Right renal pelvis (tissue), 4 donors: ENCODE results near the gene CADPS. TPM values are rescaled to one million over a fixed set of nuclear protein-coding genes. Genes with fewer than 3 reads are reported as not detected.

Source experiments
- DNase-seq, 4 donors: peaks; one replicate each; pipeline ENCODE4 v3.0.0-alpha.2; 2013; ENCODE audit warnings: low read depth in 4 of 4, low spot score in 3 of 4, missing footprints in 1 of 4
- polyA plus RNA-seq, 4 donors: library from polyadenylated mRNA; unstranded; fragments of 120-200 nt; gene quantifications; one replicate each; pipeline ENCODE4 v1.2.1, GENCODE V29; 2013; ENCODE audit not compliant: insufficient read length in 4 of 4

The CADPS gene
- polyA plus RNA-seq, 4 donors: 1.6 to 2.6 (median 1.9) TPM

DNA sequence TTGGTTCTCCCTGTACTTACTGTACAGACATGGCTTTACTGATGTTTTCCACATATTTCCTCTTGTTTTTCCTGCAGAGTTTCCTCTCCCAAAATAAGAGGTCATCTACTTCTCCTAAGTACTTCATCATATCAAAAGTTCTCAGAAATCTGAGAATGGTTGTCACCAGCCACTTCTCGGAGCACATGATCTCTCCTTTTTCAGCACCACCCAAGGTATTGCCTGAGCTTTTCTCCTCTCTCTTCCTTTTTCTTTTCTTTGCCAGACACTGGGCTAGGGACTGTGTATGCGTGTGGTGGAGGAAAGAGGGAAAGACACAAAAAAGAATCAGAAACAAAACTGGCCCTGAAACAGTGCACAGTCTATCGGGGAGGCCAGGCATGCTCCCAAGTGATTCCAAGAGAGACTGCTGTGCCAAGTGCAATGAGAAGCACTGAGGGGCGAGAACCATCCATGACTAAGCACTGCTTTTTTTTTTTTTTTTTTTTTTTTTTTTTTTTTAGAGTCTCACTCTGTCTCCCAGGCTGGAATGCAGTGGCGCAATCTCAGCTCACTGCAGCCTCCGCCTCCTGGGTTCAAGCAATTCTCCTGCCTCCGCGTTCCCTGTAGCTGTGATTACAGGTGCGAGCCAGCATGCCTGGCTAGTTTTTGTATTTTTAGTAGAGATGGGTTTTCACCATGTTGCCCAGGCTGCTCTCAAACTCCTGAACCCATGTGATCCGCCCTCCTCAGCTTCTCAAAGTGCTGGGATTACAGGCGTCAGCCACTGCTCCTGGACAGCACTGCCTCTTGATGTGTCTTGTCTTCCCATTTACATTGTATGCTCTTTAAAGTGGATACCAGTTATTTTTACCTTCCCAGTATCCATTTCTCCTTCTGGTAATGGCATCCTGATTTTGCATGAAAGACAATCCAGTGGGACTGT, 307.9 kb downstream of the CADPS start:
- DNase-seq: no peak

DNA sequence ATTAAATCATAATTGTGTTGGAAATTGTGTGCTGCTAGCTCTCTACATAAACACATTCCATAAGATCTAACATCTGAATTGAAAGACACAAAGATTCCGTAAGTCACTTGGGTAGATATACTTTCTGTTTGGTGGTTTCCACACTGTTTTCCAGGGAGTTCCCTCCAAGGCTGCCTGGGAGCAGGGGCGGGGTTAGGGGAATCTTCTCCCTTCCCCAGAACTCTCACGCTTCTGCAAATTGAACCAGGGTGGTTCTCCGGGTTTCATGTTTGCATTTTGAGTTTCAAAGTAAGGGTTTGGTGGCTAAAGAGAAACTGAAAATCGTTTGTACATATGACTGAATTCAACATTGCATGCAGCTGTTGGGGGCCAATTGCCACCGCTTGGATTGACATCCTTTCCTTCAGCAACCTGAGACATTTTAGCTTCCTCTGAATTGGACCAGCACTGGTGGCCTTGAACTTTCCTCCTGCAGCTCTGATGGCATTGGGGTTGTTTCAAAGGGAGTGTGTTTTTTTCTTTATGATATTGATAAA, 309.1 kb downstream of the CADPS start:
- no peak for DNase-seq

DNA sequence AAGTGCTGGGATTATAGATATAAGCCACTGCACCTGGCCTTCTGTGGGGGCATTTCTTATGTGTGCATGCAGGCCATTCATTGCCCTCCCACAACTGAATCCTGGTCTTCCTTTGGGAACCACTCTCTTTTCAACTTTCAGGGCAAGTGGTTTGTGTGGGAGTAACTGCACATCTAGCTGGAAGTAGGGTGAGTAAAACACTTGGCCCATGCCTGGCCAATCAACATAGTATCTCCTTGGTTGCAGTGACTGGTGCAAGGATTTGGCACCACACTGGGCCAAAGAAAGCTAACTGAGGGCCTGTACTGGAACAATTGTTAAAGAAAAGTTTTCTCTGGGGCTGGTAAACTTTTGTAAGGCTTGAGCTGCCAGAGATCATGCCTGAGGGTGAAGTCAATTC, 312.6 kb downstream of the CADPS start:
- DNase-seq: no peak

DNA sequence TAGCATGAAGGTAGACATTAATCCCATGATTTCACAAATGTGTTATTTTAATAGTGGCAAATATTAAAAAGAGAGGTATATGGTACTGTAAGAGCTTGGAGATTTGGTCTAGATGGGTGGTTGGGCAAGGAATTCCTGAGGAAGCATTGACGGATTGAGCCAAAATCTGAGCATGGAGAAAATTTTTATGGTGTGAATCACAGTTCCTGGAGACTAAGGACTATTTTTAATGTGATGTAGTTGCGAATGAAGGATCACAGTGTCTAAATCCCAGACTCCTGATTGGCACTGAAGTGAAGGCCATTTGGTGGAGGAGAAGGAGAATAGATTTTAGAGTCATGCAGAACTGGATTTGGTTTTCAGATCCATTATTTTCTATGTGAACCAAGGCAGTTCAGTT, 313.2 kb downstream of the CADPS start:
- no peak for DNase-seq

DNA sequence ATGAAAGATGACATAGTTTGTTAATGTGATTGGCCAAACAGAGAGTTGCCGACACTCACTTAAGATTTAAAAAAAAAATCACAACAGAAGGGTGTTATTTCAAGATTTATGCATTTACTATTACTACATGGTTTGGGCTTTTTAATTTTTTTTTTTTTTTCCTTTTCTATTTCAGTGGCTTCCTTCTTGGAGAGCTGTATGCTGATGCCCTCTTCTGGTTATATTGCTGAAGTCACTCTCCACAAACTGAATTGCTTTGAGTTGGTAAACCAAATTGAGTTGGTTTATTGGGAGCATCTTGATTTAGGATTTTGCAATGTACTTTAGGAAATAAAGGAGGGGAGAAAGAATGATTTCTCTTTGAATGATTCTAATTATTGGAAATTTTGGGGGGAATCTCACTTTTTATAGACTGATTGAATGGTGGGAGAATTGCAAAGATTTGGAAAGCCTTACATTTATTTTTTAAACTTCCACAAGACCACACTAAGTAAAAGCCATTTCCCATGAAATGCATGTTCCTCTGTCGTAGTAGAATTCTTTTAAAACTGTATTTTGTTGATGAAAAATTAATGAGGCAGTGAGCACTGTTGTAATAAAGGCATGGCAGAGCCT, 315.3 kb downstream of the CADPS start:
- DNase-seq: peak in 1 of 4 donors; percentile 11

DNA sequence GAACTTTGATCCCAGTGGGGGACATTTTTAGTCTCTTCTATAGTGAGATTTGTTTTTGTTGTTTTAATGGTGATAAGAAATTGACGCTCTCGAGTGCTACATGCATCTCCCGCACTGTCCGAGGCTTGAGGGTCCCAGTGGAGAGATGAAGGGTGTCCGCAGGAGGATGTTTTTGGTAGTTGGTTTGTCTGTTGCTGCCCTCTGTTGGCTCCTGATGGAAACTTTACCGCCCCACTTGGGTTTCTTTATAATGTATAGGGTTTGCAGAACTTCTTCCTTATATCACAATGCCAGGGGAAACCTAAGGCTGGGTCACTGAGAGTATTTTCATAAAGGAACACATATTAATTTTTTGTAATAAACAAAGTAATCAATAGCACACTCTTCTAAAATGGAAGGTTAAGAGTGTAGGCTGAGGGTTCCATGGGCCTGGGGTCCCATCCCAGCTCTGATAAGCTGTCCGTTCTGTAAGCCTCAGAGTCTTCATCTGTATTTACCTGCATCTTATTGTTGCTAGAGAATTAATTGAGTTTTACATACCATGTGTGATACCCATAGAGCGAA, 316.6 kb downstream of the CADPS start:
- DNase-seq: peak in 1 of 4 donors; percentile 11

DNA sequence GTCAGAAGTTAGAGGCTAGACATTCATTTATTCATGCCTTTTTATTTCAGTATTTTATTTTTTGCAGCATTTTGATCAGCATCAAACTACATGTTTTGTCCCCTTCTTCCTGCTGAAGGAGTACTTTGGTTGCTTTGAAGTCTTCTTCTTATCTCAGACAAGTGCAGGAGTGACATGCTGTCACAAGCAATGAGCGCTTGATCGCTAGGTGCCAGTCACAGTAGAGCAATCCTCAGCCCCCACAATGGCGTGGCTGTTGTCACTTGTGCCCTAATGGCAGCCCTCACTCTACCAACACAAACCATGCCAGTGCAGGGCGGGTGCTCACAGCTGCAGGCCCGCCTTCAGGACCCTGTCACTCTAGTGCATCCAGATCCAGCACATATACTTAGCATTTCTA, 317.2 kb downstream of the CADPS start:
- DNase-seq: no peak

DNA sequence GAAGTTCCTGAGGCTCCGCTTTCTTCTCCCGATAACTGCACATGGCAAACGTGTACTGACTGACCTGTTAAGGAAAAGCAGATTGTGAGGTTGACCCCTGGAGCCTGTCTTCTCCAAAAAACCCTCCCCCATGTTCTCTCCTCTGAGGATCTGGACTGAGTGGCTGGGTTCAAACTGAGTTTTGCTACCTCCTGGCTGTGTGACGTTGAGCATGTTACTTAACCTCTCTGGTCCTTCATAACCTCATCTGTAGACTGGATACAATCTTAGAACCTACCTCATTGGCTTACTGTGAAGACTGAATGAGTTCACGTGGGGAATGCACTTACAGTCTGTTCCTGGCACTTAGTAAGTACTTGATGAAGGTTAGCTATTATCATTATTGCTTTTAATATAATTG, 317.8 kb downstream of the CADPS start:
- no peak for DNase-seq

DNA sequence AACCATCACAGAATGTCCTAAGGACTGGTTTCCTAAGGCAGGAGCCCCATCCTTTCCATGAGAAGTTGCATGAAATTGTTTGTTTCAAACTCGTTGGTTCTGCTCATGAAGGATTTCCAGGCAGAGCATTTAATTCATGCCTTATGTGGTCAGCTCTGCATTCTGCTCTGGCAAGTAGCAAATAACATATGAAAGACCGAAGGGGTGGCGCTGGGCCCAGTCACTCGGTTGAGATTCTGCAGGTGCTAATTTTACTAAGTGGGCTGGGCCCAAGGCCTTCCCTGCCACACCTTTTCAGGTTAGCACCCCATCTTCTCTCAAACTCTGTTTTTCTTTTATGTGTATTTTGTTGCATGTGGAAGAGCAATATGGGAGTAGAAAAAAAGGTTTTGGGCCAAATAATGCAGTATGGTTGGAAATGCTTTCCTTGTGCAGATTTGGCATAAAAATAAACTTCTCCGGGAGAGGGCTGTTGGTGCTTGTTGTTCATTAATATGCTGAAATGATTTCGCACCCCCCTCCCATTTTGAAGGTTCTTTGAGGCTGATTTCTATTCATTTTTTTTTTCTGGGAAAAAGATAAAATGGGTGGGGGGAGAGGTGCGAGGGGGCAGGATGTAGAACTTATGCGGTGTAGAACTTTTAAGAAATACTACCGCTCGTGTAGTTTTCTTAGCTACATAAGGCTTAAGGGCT, 318.9 kb downstream of the CADPS start:
- DNase-seq: no peak

DNA sequence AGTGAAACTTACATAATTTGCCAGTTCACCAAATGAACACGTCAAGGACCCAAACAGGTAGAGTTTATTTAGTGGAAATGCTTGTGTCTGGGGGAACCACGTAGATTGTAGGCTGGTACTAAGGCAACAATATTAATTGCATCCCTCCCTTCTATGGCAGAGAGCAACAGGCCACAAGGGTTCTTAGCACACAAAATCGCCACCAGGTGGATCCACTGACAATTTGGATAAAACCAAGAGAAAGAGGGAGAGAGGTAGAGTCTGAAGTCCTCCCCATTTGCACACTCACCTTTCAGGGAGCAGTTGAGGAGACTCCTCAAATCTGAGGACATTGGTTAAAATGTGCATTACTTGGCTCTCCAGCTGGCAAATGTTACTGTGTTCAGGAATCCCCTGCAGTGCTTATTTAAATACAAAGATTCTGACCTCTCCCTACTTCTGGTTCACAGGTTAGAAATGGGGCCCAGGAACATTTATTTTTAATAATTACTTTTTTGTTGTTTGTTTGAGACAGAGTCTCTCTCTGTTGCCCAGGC, 320.9 kb downstream of the CADPS start:
- DNase-seq: no peak

DNA sequence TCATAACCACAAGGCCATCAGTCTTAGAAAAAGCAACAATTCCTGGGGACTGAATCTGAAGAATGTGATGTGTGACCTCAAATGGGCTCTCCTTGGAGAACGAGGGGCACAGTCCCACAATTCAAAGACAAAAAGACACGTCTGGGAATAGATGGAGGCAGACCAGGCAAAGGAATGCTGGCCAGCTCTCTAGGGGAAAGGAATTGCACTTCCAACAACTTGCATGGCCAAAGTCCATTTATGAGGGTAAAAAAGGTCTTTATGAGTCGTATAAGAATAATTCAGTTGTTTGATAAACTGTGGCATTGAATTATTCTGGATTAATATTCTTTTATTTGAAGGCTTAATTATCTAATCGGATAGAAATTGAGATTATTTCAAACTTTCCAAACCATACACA, 321.4 kb downstream of the CADPS start:
- no peak for DNase-seq

DNA sequence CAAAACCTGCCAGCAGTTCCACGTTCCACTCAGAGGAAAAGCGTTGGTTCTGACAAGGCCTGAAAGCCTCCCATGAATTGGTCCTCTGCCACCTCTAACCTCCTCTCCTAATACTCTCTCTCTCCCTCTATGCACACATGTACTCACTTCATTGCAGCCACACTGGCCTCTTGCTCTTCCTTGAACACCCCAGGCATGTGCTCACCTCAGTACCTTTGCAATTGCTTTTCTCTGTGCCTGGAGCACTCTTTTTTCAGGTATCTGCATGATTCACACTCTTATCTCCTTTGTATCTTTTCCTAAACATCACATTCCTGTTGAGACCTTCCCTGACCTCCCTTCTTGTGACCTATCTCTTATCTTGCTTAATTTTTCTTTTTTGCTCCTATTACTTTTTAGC, 323.7 kb downstream of the CADPS start:
- DNase-seq: no peak

DNA sequence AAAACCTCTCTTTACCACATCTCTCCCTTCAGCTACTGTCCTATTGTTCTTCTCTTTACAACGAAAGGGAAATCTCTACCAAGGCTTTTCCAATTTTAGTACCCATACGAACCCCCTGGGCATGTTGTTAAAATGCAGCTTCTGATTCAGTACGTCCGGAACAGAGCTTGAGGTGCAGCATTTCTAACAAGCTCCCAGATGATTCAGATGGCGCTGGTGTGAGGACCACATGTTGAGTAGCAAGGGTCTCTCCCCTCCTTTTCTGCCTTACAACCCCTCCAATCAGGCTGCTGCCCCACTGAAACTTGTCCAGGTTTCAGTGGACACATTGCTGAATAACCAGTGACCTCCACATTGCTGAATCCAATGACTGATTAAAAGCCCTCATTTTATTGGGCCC, 324.8 kb downstream of the CADPS start:
- DNase-seq: no peak

DNA sequence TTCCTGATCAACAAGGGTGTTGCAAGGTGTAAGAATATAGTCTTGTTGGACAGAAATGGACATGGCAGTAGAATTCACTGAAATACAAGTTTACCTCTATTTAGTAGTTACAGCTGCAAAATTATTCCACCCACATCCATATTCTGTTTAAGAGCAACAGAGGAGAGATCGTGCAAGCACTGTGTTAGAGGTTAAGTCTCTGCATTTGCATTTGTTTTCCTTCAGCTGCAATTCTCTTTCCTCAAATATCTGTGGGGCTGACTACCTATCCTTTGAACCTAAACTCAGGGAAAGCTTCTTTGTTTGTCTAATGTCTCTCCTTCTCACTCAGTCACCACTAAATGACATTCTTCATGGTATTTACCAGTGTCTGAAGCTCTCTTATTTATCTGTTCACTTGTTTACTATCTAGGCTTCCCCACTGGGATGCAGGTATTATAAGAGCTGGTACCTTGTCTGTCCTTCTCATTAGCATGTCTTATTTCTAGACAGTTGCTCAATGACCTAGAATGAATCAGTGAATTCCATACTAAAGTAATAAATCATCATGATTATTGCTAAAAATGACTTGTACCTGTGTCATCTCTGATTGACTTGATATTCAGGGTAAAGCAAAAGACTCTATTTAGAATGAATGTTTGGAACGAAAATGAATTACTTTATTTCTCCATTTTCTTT, 326.5 kb downstream of the CADPS start:
- no peak for DNase-seq

DNA sequence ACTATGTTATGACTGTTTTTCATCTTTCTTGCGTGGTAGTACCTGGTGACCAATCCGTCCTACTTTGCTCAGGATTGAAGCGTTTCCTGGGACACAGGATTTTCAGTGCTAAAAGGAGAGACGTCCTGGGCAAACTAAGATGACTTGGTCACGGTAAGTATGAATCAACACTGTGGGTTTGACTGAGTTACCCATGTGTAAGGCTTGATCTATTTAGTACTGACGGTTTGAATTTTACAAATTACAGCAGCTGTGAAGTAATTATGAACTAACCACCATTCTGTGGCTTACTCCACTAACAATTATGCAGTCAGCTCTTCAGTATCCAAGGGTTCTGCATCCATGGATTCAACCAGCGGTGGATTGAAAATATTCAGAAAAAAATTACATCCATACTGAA, 328.9 kb downstream of the CADPS start:
- no peak for DNase-seq

DNA sequence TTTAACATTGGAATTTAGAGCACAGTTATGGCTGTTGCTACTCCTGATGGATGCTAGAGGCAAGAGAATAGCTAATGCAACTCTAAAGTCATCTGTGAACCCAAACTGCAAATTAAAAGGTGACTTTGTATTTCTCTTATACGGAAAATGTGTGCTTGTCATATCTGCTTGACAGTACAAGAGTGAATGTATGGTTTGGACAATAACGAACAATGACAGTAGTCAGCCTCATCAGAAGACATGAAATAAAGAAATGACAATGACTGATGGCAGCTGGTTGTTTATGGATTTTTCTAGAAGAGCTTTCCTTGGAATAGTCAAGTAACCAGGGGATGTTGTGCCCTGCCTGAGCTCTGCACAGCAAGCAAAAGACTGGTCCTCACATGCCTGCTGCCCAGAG, 333.0 kb downstream of the CADPS start:
- no peak for DNase-seq

DNA sequence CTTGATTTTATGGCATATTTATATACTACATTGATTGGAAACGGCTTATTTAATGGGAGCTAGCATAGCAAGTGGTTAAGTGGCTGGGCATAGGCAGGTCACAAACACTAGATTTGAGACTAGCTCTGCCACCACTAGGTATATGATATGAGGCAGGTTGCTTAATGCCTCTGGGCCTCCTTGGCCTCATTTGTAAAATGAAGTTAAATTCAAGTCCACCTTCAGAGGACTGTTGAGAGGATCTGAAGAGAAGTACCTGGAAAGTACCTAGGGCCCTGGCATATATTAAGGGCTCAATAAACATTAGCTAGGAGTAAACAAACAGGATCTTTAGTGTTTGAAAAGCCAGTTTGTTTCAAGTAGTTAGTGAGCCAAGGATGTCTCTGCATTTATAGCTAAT, 335.5 kb downstream of the CADPS start:
- DNase-seq: no peak

DNA sequence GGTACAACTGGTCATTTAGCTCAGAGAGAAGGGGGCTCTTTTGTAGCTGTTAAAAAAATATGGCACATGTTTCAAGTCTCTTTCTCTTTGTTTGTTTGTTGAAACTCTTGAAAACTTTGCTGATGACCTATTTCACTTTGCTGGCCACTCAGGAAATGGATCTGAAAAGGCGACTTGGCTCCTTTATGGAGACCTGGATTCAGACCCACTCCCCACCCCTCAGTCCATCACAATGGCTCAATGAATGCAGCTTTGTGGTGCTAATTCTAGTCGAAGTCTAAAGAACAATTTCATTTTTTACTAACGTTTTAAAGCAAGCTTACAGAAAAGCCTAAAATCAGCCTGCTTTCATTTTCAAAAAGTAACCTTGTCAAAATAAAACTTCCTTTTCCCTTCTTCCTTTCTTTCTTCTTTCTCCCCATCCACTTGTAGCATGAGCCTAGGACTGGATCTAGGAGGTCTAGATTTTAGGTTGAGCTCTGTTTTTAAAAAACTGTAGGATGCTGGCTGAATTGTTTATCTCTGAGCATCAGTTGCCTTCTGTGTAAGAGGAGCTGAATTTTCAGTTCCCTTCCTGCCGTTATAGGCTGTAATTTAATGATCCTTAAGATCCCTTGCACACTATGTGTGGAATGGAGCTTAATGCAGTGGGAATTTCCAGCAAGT, 336.4 kb downstream of the CADPS start:
- no peak for DNase-seq

DNA sequence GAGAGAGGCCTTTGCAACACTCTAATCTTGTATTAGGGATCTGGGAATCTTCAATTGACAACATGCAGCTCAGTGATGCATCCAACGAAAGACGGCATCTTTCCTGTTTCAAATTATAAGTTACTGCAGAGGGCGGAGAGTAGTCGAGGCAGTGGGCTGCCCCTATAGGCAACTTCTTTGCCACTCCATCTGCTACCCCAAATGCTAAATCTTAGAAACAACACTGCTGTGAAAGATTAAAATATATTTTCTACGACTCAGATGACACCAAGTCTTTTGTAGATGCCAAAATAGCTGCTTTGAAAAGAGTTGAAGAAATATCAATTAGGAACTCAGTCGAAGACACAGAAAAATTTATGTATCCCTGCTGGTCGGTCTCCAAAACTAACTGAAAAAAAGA, 340.9 kb downstream of the CADPS start:
- DNase-seq: no peak

DNA sequence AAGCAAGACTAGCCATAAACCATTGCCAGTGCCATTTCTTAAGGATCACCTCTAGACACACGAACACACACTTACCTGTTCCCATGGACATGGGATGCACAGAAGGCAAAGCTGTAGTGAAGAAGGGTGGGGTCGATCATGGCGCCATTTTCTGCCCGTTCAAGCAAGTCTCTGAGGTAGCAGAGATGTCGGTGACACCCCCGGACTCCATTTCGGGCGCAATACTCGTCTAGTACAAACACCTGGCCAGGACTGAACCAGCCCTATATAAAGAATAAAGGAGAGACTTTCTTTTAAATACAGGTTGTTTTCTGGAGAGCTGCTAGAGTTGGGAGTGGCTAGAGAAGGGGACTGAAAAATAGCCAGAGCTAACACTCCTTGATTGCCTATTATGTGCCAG, 342.4 kb downstream of the CADPS start:
- DNase-seq: no peak
